ENCODE results near the gene KASH5.
"Not testable (repeated sequence)": the region's sequence is repeated elsewhere in the genome, so short reads cannot be mapped to it uniquely, and the experiment has no call there.

Gene KASH5

DNA sequence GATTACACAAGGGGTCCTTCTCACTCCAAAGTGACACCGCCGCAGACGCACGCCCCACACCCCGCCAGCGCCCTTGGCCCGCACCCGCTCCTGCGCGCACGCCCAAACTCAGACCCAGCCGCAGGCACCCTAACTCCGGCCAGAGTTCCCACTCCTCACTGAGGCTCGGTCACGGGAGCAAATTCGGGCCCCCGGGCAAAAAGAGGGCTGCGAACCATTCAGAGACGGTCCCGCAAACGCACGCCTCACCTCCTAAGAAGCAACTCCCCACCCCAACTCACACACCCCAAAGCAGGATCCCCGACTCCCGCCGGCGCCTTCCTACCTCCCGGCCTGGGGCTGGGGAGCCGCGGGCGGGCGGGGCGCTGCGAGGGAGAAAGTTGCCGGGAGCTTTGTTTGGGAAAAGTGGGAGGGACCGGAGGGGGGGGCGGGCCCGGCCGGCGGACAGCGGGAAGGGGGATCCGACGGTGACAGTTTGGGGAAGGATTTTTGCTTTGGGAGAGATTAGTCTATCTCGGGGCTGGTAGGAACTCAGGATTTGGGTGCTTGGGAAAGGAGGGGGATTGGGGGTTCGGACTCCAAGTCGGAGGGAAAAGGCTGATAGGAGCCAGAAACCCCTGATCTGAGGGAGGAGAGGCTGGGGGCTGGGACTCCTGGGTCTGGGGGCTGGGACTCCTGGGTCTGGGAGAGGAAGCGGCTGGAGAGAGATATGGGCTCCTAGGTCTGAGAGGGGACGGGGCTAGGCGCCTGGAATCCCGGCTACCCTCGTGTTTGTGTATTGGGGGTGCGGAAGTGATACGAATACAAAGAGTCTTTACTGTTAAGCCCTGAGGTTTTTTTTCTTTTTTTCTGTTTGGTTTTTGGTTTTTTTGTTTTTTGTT is 25.8 kb upstream of the KASH5 start, which contains the start of gene TEAD2:
Gene TEAD2, minus strand, starts transcription at position 369 of the 881 bp plus-strand sequence. CDS start 2,341 bp downstream, outside the sequence.
- DNase-seq: peak; percentile 25

DNA sequence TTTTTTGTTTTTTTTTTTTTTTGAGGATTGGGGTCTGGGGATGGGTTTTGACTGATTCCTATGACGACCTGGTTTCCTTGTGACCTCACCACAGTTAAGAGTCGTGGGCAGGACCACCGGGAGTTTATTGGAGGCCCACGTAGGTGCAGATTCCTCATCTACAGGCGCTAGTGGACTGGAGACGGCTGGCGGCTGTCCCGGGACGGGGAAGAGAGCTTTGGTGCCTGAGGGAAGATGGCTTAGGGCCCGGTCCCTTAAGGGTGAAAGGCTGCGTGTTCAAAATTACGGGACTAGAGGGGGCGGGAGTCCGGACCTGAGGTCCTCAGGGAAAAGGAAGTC is 25.2 kb upstream of the KASH5 start:
- DNase-seq: peak; percentile 49

DNA sequence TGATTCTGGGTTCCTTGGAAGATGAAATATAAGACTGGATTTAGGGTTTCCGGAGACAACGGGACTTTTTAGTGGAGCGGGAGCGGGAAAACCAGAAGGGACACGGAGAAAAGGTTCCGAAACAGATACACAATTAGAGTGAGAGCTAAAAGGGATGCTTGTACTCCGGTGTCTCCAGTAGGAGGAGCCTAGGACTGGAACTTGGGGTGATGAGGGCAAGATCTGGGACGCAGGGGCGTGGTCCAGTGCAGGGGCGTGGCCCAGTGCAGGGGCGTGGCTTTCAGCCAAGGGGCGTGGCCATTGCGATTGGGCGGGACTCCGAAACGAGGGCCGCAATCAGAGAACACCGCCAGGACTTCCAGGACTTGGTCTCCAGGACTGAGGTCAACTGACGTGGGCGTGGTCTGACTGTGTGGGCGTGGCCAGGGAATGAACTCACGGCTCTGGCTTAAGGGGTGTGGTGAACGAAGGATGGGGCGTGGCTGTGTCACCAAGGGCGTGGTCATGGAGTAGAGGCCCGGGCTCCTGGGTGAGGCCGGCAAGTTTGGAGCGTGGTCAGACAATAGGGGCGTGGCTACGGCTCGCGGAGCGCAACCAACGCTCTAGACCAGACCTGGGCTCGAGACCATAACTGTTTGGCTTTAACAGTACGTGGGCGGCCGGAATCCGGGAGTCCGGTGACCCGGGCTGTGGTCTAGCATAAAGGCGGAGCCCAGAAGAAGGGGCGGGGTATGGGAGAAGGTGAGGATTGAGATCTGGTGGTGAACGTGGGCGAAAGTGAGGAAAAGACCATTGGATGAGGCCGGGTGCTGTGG is 24.6 kb upstream of the KASH5 start, which contains the start of gene DKKL1:
Gene DKKL1, plus strand, starts transcription at position 610 of the 815 bp plus-strand sequence. Its CDS starts 122 bp downstream, at position 732.
- DNase-seq: peak; percentile 87

DNA sequence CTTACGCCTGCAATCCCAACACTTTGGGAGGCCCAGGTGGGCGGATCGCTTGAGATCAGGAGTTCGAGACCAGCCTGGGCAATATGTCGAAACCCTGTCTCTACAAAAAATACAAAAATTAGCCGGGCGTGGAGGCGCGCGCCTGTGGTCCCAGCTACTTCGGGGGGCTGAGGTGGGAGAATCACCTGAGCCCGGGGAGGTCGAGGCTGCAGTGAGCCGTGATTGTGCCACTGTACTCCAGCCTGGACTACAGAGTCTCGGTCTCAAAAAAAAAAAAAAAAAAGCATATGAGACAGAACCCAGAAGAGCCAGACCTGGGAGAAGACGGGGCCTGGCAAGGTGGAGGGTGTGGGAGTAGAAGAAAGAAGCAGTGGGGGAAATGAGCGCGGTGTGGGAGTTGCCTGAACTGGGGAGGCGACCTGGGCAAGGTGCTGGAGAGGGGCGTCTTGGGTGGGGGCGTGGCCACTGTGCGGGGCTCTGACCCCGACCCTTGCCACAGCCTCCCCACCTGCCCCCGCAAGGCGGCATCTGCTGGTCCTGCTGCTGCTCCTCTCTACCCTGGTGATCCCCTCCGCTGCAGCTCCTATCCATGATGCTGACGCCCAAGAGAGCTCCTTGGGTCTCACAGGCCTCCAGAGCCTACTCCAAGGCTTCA is 23.8 kb upstream of the KASH5 start:
- DNase-seq: no peak

DNA sequence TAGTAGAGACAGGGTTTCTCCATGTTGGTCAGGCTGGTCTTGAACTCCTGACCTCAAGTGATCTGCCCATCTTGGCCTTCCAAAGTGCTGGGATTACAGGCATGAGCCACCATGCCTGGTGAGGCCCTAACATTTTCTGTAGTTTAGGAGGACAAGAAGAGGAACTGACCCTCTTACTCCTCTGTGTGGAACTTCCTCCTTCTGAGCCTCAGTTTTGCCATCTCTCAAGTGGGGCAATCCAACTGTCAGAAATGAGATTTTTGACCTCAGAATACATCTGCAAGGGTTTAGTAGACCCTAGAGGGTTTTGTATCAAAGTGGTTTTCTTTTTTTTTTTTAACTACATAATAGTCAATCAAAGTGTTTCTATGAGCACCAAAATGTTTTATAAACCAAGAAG is 21.9 kb upstream of the KASH5 start:
- no peak for DNase-seq

DNA sequence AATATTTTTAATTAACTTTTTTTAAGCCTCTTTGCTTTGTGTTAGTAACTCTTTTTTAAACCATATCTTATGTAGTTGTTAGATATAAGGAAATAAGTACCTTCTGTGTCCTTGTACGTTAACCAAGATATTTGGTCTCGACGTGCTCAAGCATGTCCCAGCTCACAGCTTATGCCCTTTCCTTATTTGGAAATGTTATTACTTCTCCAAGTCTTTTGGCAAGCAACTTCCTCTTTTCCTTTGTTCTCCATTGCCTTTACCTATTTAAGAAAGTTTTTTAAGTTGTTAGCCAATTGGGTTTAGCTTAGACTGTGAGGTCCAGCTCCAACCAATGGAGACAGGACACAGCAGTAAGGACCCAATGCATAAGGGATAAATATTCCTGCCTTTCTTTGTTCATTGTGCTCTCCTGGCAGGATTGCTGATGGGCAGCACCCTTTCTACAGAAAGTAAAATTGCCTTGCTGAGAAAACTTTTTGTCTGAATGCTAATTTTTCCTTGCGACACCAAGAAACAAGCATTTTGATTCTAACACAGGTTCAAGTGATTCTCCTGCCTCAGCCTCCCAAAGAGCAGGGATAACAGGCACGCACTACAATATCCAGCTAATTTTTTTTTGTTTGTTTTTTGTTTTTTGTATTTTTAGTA is 19.2 kb upstream of the KASH5 start:
- no peak for DNase-seq

DNA sequence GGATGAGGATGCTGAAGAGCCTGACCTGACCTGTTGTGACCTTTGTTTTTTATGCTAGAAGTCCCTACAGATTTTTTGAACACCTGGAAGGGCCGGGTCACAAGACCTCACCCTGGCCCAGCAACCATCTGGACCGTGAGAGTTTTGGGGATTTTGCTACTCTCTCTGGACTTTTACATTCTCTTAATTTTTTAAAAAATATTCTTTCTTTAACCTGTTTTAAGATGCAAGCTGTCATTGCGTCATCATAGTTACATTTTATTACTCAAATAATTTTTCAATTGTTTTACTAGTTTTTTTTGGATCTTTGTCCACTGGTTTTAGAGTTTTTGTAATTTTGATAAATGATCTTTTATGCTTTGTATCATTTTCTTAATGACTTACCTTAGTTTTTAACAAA is 16.9 kb upstream of the KASH5 start:
- no peak for DNase-seq

DNA sequence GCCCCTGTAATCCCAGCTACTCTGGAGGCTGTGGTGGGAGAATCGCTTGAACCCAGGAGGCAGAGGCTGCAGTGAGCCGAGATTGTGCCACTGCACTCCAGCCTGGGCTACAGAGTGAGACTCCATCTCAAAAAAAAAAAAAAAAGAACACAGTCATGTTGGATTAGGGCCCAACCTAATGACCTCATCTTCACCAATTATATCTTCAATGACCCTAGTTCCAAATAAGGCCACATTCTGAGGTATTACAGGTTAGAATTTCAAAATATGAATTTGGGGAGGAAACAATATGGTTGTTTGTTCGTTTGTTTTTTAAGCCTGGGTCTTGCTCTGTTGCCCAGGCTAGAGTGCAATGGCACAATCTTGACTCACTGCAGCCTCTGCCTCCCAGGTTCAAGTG is 14.9 kb upstream of the KASH5 start:
- not testable (repeated sequence) for DNase-seq

DNA sequence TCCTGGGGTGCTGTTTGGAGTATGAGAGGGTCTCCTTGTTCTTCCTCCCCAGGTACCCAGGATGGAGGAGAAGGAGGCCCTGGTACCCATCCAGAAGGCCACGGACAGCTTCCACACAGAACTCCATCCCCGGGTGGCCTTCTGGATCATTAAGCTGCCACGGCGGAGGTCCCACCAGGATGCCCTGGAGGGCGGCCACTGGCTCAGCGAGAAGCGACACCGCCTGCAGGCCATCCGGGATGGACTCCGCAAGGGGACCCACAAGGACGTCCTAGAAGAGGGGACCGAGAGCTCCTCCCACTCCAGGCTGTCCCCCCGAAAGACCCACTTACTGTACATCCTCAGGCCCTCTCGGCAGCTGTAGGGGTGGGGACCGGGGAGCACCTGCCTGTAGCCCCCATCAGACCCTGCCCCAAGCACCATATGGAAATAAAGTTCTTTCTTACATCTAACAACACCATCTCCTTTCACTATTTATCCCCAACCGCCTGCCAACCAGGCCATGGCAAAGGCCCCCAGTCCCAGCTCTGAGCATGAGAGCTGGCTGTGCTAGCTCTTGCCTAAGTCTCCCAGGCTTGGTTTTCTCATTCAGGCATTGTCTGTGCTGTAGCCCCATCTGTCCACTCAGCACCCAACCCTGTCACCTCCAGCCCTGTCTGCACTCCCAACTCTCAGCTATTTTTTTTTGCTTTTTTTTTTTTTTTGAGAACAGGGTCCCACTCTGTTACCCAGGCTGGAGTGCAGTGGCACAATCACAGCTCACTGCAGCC is 13.2 kb upstream of the KASH5 start:
- DNase-seq: no peak

DNA sequence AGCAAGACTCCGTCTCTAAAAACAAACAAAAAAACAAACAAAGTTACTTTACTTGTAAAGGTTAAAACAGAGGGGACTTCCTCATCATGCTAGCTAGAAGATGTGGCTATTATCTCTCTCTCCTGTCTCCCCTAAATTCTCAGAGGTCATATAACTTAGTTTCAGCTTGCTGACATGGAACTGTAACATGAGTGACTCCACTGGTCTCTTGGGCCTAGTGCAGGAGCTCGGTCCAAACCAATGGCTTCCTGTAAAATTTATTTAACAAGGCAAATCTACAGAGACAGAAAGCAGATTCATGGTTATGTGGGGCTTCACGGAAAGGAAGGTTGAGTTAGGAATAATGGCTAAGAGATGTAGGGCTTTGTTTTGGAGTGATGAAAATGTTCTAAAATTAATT is 9.5 kb upstream of the KASH5 start:
- DNase-seq: no peak

DNA sequence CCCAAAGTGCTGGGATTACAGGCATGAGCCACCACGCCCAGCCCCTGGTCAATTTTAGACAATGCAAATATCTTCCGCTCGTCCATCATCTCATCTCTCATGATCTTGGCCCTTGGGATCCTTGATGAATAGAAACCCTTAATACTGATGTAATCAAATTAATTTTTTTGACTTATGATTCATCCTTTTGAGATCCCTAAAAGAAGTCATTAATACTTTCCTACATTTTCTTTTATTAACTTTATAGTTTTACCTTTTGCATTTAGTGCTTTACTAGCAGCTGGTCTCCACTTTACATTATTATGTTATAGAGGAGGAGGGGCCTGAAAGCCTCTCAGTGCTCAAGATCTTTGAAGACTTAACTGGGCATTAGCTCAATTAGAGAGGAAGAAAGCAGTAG is 7.7 kb upstream of the KASH5 start:
- no peak for DNase-seq

DNA sequence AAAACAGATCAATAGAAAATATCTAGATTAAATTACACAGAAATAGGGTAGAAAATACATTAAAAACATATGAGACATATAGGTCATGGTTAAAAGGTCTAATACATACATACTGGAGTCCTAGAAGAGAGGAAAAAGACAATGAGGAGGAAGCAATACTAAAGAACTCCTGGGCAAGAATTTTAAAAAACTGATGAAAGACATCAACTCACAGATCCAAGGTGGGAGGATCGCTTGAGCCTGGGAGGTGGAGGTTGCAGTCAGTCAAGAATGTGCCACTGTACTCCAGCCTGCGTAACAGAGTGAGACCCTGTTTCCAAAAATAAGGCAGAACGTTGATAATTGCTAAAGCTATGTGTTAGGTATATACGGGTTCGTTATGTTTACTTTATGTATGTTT is 5.4 kb upstream of the KASH5 start:
- DNase-seq: no peak

DNA sequence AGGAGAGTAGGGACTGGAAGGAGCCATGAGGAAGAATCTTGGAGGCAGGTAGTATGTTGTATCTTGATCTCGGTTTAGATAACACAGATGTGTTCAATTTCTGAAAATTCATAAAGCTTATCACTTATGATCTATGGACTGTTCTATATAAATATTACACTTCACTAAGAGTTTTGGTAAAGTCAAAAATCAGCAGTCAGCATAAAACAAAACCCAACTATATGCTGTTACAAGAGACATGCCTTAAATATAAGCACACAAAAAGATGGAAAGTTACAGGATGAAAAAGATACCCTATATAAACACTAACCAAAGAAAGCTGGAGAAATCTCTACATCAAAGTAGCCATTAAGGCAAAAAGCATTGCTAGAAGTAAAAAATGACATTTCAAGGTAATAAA is 4.5 kb upstream of the KASH5 start:
- DNase-seq: no peak

DNA sequence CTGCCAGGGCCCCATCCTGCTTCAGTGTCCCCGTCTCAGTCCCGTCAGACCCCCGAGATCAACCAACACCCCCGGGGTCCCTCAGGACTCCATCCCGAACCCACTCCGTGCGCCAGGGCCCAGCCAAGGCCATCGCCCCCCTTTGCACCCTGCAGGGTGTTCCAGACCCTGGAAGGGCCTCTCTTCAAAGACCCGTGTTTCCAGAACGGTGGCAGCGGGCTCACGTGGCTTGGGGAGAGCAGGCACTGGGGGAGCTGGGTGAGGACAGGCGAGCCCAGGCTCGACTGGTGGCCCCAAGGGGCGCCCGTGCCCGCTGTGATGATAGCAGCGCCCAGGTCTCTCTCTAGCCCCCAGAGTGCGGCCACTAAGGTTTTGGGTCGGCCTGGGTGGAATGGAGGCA is 1.4 kb downstream of the KASH5 start:
- no peak for DNase-seq

DNA sequence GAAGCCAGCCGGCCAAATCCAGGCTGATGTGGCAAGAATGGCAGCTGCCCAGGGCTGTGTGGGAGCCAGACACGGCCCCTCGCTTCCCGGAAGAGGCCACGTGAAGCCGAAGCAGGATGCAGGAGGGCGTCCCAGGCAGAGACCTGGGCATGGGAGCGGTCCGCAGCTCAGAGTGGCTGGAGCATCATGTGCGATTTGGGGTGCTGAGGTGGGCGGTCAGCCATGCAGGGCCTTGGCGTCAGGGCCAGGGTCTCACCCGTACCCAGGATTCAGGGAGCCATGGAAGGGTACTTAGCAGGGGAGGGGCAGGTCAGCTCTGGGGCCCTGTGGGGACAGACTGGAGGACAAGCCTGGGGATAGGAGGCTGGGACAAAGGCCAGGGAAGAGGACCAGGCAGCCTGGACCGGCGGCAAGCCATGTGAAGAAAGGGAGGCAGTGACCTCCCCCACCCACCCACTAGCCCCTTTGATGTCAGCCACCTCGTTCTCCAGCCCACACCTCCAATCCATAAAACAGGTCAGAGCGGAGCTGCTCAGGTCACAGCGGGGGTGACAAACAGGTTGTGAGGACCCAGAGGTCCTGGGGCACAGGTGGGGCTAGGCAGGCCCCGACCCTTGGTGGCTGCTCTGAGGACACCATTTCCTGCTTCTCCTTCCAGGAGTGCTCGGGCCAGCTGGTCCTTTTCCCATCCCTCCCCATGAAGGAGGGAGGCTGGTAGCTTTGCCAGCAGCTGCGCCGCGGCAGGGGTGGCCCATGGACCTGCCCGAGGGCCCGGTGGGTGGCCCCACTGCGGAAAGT is 2.3 kb downstream of the KASH5 start:
- DNase-seq: peak; percentile 62

DNA sequence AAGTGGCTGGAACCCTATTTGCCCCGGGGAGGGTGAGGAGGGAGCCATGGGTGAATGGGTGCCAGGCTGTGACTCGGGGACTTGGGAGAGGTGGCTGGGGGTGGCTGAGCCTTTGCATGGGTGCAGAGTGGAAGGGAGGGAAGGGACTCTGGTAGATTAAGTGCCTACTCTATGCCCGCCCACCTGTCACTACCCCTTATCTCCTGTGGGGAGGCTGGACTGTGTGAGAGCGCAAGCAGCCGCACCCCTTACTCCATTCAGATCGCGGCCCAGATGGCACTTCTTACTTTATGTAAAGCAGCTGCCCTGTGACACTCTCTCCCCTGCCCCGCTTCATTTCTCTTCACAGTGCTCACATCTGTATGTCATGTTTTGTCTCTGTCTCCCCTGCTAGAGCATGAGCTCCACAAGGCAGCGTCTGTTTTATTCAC is 2.9 kb downstream of the KASH5 start:
- DNase-seq: peak; percentile 62

DNA sequence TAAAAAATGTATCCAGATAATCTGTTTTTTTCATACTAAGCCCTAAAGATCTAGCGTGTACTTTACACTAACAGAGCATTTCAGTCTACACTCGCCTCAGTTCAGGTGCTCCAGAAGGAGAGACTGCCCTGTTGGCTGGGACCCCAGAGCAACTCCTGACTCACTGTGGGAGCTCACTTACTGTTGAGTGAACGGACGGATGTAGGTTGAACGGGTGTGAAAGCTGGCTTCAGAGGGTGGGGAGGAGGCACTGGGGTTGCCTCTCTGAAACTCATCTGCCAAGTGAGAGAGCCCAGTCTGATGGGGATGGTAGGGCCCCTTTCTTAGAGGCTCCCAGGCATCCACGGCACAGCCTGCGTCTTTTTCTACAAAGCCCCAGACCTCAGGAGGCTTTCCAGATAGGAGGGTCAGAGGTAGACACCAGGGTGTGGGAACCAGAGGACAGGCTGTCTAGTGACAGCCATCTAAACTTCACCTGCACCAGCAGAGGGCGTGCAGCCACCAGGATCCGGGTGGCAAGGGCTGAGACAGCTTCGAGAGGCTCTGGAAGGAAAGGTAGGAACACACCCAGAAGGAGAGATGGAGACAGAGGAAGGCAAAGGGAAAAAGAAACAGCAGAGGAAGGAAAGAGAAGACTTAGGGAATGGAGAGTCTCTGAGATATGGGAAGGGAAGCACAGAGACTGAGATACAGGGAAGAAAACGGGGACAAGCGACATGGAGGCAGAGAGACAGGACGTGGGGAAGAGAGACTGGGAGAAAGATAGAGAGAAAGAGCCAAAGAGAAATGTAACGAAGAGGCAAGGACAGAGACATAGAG is 3.7 kb downstream of the KASH5 start:
- DNase-seq: peak; percentile 88

DNA sequence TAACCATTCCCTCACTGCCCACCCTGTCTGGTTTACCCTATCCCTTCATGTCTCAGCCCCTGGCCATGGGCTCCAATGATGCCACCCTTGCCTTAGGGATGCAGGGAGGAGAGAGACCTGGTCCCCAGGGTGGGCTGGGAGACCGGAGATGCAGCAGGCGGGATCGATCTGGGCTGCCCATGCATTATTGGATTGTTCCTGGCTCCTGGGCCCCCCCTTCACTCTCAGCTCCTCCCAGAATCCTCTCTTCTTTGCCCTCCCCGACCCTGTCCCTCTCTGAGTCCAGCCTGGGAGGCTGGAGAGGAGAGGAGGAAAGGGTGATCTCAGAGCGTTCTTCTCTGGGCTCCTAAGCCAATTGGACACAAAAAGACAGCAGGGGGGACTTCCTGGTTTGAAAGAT is 5.8 kb downstream of the KASH5 start:
- no peak for DNase-seq

DNA sequence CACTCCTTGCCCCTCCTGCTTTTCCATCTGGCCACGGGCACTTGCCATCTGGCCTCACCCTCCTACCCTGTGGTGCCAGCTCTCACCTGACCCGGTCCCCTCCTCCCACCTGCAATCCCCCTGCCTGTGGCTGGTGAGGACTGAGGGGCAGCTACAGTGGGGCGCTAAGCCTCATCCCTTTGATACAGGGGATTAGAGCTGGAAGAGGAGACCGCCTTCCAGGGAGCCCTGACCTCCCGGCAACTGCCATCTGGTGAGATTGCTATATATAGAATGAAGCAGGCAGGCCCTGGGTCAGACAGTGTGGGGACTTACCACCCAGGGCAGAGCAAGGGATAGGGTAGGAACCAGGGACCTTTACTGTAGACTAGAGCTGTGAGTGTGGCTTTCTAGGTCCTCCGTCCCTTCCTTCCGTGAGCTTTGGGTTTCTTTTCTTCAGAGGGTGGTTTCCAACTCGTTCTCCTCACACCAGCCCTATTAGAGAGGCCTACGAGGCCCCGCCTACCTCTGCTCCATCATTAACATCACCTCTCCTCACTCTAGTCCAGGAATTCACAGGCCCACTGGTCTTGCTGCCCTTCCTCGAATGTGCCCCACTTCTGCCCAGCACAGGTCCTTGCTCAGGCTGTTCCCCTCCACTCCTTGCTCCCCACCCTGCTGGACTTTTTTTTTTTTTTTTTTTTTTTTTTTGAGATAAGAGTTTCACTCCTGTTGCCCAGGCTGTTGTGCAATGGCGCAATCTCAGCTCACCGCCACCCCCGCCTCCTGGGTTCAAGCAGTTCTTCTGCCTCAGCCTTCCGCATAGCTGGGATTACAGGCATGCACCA is 7.7 kb downstream of the KASH5 start:
- no peak for DNase-seq
